Neural crest cell (in vitro differentiated cells): ENCODE results near the gene CD70. TPM values are rescaled to one million over a fixed set of nuclear protein-coding genes. Genes with fewer than 3 reads are reported as not detected.
"Not testable (repeated sequence)": the region's sequence is repeated elsewhere in the genome, so short reads cannot be mapped to it uniquely, and the experiment has no call there.

Experiments used
- DNase-seq: peaks from one replicate; pipeline ENCODE4 v3.0.0; 2021; ENCODE audit warnings: low read depth, mixed read lengths, low spot score
- H3K27ac Mint-ChIP-seq: one replicate; pipeline ENCODE4 v1.8.0; 2021; ENCODE audit warnings: mild to moderate bottlenecking, mixed read lengths; ENCODE audit not compliant: unreplicated experiment
- H3K27me3 Mint-ChIP-seq: 2 replicates; pipeline ENCODE4 v1.8.0; 2021; ENCODE audit warnings: low read depth, mild to moderate bottlenecking, mixed read lengths
- H3K36me3 Mint-ChIP-seq: 2 replicates; pipeline ENCODE4 v1.8.0; 2021; ENCODE audit warnings: low read depth, mild to moderate bottlenecking, mixed read lengths
- H3K4me1 Mint-ChIP-seq: 2 replicates; pipeline ENCODE4 v1.8.0; 2021; ENCODE audit warnings: mixed read lengths
- H3K4me3 Mint-ChIP-seq: one replicate; pipeline ENCODE4 v1.8.0; 2021; ENCODE audit warnings: mild to moderate bottlenecking, mixed read lengths
- H3K9me3 Mint-ChIP-seq: 2 replicates; pipeline ENCODE4 v1.8.0; 2021; ENCODE audit warnings: mixed read lengths
- total RNA-seq: library from RNA; stranded (reverse); gene quantifications from 2 replicates; pipeline ENCODE4 v1.2.1, GENCODE V29; 2021
- TF ChIP-seq, protein P1 (sequence below): fragments of 200-600 bp; sonication (generic); conservative IDR thresholded peaks from 2 replicates; pipeline ENCODE4 v1.5.0; 2021; ENCODE audit warnings: antibody characterized with exemption, mild to moderate bottlenecking

The CD70 gene
- total RNA-seq, 1 donor from 2014 or later = not detected

GRCh38 chr19:6586056-6586455 lies 4.9 kb downstream of the CD70 start:
- Mint-ChIP-seq H3K4me3 (no peak overlapping the region), H3K4me1 (peaks cover 26% of the 10 kb centered on the region), H3K9me3 (no peaks in the 10 kb centered on the region), H3K36me3 (no peaks in the 10 kb centered on the region), H3K27ac (no peak overlapping the region), H3K27me3 (peaks cover 85% of the 10 kb centered on the region)
- TF ChIP-seq, protein P1, sequence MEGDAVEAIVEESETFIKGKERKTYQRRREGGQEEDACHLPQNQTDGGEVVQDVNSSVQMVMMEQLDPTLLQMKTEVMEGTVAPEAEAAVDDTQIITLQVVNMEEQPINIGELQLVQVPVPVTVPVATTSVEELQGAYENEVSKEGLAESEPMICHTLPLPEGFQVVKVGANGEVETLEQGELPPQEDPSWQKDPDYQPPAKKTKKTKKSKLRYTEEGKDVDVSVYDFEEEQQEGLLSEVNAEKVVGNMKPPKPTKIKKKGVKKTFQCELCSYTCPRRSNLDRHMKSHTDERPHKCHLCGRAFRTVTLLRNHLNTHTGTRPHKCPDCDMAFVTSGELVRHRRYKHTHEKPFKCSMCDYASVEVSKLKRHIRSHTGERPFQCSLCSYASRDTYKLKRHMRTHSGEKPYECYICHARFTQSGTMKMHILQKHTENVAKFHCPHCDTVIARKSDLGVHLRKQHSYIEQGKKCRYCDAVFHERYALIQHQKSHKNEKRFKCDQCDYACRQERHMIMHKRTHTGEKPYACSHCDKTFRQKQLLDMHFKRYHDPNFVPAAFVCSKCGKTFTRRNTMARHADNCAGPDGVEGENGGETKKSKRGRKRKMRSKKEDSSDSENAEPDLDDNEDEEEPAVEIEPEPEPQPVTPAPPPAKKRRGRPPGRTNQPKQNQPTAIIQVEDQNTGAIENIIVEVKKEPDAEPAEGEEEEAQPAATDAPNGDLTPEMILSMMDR = no peak
- no peak for DNase-seq

- H3K27me3 Mint-ChIP-seq = peaks cover 70% of the 10 kb centered on the region
- not testable (repeated sequence) for H3K4me3 Mint-ChIP-seq, H3K9me3 Mint-ChIP-seq, DNase-seq, H3K27ac Mint-ChIP-seq, H3K36me3 Mint-ChIP-seq
- peaks cover 12% of the 10 kb centered on the region for H3K4me1 Mint-ChIP-seq
Observed at GRCh38 chr19:6582515-6583484, 8.2 kb downstream of the CD70 start.

DNA sequence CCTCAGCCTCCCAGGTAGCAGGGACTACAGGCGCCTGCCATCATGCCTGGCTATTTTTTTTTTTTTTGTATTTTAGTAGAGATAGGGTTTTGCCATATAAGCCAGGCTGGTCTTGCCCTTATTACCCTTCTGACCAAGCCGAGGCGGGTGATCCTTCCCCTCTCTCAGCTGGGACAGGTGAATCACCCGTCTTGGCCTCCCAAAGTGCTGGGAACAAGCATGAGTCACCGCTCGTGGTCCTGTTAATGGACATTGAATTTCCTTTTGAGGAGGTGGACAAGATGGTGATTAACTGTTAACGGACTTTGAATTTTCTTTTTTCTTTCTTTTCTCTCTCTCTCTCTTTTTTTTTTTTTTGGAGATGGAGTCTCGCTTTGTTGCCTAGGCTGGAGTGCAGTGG lies 10.6 kb downstream of the CD70 start:
- H3K4me1 Mint-ChIP-seq = no peaks in the 10 kb centered on the region
- H3K4me3 Mint-ChIP-seq = no peak overlapping the region
- DNase-seq = no peak
- no peaks in the 10 kb centered on the region for H3K36me3 Mint-ChIP-seq
- peaks cover 4% of the 10 kb centered on the region for H3K9me3 Mint-ChIP-seq
- H3K27me3 Mint-ChIP-seq = peaks cover 45% of the 10 kb centered on the region
- no peak overlapping the region for H3K27ac Mint-ChIP-seq
- TF ChIP-seq, protein P1 = no peak

- no peak for DNase-seq
- Mint-ChIP-seq H3K4me3 (no peak overlapping the region), H3K4me1 (no peaks in the 10 kb centered on the region), H3K27me3 (peaks cover 38% of the 10 kb centered on the region), H3K36me3 (no peaks in the 10 kb centered on the region), H3K9me3 (peaks cover 4% of the 10 kb centered on the region), H3K27ac (no peak overlapping the region)
- TF ChIP-seq, protein P1 = no peak
Observed at GRCh38 chr19:6579450-6580178, 11.3 kb downstream of the CD70 start.

DNA sequence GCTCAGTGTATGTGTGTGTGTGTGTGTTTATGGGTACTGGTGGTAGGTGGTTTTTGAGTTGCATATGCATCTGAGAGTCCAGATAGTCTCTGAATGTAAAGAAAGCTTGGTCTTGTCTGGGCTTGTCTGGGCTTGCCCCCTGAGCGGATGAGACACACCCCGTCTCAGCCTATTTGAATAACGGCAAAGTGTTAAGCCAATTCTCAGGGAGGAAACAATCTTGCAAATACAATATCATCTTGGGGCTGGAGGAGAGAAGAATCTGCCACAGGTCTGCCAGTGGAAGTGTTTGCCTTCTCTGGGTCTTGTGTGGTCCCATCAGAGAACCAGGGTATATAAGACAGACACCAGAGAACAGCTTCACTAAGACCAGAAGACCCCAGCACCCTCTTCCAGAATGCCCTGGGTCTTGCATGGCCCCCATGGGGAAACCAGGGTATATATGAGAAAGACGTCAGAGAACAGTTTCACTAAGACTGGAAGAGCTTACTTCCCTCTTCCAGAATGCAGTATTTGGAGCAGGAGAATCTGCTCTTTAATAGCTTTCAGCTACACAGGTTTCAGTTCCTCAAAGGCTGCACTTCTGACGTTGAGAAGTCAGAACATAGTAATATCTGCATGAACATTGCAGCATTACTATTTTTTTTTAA lies 13.3 kb downstream of the CD70 start:
- H3K4me3 Mint-ChIP-seq = no peak overlapping the region
- no peaks in the 10 kb centered on the region for H3K36me3 Mint-ChIP-seq
- no peaks in the 10 kb centered on the region for H3K4me1 Mint-ChIP-seq
- H3K27ac Mint-ChIP-seq = no peak overlapping the region
- peaks cover 4% of the 10 kb centered on the region for H3K9me3 Mint-ChIP-seq
- TF ChIP-seq, protein P1 = no peak
- H3K27me3 Mint-ChIP-seq = peaks cover 26% of the 10 kb centered on the region
- DNase-seq = no peak
